GM13976 (cell line): Measurements from ENCODE around the gene SEPTIN5.

ENCODE experiments used
- DNase-seq: peaks from one replicate; pipeline ENCODE4 v3.0.0; 2012; ENCODE audit warnings: low spot score
- in situ Hi-C: fragments of 300-500 bp; cut with MboI; formaldehyde crosslinking; loops from one replicate; pipeline ENCODE4 v1.12.0; 2022; ENCODE audit warnings: low sequenced_read_pairs, mixed read lengths, inconsistent platforms; ENCODE audit not compliant: unreplicated experiment
- TF ChIP-seq, protein P1 (sequence below): IDR thresholded peaks from 2 replicates; pipeline ENCODE4 v1.5.1; 2012; ENCODE audit warnings: borderline replicate concordance, mild to moderate bottlenecking; ENCODE audit not compliant: insufficient read depth; ENCODE audit errors: extremely low read depth, missing control alignments, control extremely low read depth

The SEPTIN5 gene

DNA sequence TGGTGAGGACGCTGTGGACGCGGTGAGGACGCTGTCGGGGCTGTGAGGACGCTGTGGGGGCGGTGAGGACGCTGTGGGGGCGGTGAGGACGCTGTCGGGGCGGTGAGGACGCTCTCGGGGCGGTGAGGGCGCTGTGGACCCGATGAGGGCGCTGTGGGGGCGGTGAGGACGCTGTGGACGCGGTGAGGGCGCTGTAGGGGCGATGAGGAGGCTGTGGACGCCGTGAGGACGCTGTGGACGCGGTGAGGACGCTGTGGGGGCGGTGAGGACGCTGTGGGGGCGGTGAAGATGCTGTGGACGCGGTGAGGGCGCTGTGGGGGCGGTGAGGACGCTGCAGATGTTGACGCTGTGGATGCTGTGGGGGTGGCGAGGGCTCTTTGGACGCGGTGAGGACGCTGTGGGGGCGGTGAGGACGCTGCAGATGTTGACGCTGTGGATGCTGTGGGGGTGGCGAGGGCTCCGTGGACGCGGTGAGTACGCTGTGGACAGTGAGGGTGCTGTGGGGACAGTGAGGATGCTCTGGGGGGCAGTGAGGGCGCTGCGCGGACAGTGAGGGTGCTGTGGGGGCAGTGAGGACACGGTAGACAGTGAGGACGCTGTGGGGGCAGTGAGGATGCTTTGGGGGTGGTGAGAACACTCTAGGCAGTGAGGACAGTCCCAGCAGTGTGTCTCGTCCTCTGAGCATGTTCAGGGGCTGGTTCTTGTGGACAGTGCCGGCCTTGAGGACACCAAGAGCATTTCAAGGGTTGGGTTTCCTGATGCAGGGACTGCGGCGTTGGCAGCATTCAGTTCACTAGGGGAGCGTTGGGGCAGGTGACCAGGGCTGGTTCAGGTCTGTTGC is 13.2 kb downstream of the SEPTIN5 start:
- TF ChIP-seq, protein P1, sequence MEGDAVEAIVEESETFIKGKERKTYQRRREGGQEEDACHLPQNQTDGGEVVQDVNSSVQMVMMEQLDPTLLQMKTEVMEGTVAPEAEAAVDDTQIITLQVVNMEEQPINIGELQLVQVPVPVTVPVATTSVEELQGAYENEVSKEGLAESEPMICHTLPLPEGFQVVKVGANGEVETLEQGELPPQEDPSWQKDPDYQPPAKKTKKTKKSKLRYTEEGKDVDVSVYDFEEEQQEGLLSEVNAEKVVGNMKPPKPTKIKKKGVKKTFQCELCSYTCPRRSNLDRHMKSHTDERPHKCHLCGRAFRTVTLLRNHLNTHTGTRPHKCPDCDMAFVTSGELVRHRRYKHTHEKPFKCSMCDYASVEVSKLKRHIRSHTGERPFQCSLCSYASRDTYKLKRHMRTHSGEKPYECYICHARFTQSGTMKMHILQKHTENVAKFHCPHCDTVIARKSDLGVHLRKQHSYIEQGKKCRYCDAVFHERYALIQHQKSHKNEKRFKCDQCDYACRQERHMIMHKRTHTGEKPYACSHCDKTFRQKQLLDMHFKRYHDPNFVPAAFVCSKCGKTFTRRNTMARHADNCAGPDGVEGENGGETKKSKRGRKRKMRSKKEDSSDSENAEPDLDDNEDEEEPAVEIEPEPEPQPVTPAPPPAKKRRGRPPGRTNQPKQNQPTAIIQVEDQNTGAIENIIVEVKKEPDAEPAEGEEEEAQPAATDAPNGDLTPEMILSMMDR, result no peak
- no peak for DNase-seq
- in situ Hi-C loops, result no loop called here

DNA sequence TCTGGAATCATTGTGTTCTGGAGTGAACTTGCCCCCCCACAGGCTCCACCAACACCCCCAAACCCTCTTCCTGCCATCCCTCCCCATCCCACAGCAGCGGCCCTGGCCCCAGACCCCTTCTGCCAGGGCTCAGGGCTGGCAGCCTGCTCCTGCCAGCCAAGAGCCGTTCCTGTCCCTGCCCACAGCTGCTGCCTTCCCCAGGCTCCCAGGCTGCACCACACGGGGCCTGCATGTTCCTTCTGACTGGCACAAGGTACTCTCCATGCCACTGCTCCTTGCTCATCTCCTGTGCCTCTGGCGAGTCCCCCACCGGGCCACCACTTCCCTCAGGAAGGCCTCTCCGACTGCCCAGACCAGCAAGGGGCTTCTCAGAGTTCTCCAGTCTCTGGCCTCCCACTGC is 14.0 kb downstream of the SEPTIN5 start:
- in situ Hi-C loops, result no loop called here
- DNase-seq, result no peak
- TF ChIP-seq, protein P1, result no peak

- TF ChIP-seq, protein P1, result no peak
- no peak for DNase-seq
- in situ Hi-C loops, result no loop called here
Measured at GRCh38 chr22:19728836-19729235, 14.5 kb downstream of the SEPTIN5 start.

- TF ChIP-seq, protein P1, result no peak
- in situ Hi-C loops, result no loop called here
- DNase-seq, result no peak
Measured at GRCh38 chr22:19729507-19729906, 15.2 kb downstream of the SEPTIN5 start.

GRCh38 chr22:19730198-19730597 is 15.9 kb downstream of the SEPTIN5 start:
- TF ChIP-seq, protein P1, result no peak
- no peak for DNase-seq
- in situ Hi-C loops, result no loop called here

GRCh38 chr22:19730655-19731360 is 16.5 kb downstream of the SEPTIN5 start:
- TF ChIP-seq, protein P1, result peak; percentile 97
- in situ Hi-C loops, result no loop called here
- DNase-seq, result peak; percentile 92
